SHP77 treated with DMSO at 0.1 percent for 48 hours (cell line): ENCODE data around the gene CHD9NB.

Source experiments
- DNase-seq: peaks from one replicate; lab custom pipeline; 2025; lab: John Stamatoyannopoulos, UW

The CHD9NB gene

GRCh38 chr16:53029971-53030370 lies 22.7 kb downstream of the CHD9NB start:
- DNase-seq = no peak

- no peak for DNase-seq
Observed at GRCh38 chr16:53024045-53024444, 28.7 kb downstream of the CHD9NB start.

DNA sequence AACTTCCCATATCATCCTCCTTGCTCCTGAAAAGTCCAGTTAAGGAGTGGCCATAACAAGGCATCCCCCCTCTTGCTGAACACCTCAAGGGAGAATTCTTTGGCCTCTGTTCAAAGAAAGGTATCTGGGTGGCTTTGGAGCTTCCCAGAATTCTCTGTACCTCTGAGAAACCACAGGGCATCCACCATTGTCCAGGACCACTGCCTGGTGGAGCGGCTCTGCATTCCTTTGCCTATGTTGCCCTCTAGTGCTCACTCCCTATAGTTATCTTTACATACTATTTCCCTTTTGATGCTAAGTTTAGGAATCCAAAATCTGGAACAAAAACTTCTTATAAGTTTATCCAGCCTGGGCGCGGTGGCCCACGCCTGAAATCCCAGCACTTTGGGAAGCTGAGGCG lies 30.3 kb downstream of the CHD9NB start:
- DNase-seq = peak; percentile 53

DNA sequence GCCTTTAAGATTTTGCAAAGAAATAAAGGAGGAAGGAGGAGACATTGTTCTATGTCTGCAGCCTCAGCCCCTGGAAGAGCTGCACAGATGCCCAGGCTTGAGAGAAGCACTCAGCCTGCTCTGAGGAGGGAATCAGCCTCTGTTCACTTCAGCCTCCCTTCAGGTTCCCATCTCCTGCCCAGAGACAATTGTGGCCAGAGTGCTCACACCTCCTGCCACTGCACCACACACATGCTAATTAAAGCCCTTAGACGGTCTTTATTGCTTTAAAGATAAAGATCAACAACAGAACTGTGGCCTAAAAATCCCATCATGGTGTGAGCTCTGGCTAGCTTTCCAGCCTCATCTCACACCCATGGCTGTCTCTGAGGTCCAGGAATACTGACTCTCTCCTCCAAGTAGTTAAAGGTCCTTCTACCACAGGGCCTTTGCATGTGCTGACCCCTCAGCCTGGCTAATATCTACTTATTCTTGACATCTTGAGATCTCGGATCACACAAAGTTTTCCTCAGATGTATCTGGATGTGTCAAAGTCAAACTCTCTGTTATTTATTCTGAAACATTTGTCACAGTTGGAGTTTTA lies 33.8 kb downstream of the CHD9NB start:
- DNase-seq = no peak

DNA sequence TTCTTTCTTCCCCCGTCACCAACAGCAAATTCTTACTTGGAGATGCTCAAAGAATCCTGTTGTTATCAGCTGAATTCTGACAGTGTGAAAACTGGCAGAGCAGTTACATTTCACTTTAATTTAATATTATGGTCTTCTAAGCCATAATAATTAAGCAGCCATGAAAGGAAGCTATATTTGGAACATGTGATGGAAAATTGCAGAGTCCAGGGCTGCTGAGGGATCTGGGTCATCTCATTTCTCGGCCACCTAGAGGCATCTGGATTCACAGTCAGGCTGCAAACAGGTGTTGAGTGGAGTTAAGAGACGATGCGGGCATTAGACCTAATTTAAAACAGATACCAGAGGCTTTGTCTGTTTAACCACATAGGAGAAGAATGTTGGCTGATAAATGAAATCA lies 38.4 kb downstream of the CHD9NB start:
- DNase-seq = no peak

- DNase-seq = no peak
Observed at GRCh38 chr16:53007095-53007494, 45.6 kb downstream of the CHD9NB start.

- no peak for DNase-seq
Observed at GRCh38 chr16:52997922-52998321, 54.8 kb downstream of the CHD9NB start.

GRCh38 chr16:52994942-52995341 lies 57.8 kb downstream of the CHD9NB start:
- DNase-seq = no peak

DNA sequence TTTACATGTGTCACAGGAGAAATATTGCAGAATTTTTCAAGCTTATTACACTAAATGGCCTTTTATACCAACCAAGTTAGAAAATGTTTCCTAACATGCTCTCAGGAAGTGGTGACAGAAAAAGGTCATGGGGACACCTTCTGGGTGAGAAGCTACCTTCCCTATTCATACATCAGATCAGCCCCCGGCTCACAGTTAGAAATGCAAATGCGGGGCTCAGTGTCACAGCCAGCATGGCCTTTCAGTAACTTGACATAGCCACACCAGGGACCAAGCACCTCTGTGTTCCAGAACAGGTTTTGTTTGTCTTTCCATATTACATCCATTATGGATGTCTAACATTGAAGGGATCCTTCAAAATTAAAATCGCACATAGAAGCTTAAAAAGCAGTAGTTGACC lies 59.5 kb downstream of the CHD9NB start:
- DNase-seq = no peak

DNA sequence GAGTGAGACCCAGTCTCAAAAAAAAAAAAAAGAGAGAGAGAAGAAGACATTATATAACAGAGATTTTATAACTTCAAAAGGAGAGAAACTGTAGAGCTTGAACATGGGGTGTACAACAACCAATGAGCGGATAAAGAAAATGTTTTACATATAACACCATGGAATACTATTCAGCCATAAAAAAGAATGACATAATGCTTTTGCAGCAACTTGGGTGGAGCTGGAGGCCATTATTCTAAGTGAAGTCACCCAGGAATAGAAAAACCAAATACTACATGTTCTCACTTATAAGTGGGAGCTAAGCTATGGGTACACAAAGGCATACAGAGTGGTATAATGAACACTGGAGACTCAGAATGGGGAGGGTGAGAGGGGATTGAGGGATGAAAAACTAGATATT lies 61.1 kb downstream of the CHD9NB start:
- no peak for DNase-seq
